HG02885 (cell line): ENCODE measurements around the gene RABL6.

Experiments used
- ATAC-seq: cut with Tn5 transposase; IDR thresholded peaks from one replicate; pipeline ENCODE4 v1.9.1; 2021; ENCODE audit warnings: mild to moderate bottlenecking; ENCODE audit not compliant: unreplicated experiment, poor library complexity

The RABL6 gene

DNA sequence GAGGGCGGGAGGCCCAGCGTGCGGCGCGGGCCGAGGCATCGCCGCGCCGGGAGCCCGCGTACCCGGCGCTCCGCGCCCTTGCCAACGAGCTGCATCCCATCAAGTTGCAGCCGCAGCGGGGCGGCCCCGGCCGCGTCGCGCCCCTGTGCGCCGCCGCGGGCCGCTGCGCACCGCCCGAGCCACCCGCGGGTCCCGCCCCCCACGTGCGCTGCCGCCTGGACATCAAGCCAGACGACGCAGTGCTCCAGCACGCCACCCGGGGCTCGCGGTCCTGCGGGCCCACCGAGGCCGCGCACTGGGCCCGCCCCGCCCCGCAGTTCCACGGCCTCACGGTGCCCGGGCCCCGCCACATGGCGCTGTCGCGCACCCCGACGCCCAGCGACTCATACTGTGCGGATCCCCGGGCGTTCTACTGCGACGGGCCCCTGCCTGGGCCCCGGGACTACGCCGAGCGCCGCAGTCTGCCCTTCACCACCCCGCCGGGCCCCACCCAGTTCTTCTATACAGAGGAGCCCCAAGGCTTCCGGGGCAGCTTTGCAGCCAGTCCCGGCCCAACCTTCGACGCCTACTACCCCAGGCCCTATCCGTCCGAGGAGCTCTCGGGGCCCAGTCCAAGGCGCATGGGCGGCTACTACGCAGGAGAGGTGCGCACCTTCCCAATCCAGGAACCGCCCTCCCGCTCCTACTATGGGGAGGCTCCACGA is 37.2 kb downstream of the RABL6 start:
- no peak for ATAC-seq

DNA sequence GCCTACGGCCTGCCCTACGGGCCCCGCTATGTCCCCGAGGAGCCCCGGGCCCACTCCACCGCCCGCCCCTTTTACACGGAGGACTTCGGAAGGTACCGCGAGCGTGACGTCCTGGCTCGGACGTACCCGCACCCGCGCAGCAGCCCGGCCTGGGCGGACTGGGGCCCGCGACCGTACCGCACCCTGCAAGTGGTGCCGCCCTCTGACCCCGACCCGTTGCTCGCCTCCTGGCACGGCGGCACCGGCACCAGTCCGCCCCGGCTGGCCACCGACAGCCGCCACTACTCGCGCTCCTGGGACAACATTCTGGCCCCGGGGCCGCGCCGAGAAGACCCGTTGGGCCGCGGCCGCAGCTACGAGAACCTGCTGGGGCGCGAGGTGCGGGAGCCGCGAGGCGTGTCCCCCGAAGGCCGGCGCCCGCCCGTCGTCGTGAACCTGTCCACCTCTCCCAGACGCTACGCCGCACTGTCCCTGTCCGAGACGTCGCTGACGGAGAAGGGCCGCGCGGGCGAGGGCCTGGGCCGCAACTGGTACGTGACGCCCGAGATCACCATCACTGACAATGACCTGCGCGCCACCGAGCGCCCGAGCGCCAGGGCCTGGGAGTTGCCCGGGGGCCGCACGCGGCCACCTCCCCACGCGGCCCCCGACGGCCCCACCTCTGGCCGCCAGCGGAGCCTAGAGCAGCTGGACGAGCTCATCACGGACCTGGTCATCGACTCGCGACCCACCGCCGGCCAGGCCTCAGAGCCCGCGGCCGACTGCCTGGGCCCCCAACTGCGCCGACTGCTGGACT is 37.9 kb downstream of the RABL6 start:
- no peak for ATAC-seq

DNA sequence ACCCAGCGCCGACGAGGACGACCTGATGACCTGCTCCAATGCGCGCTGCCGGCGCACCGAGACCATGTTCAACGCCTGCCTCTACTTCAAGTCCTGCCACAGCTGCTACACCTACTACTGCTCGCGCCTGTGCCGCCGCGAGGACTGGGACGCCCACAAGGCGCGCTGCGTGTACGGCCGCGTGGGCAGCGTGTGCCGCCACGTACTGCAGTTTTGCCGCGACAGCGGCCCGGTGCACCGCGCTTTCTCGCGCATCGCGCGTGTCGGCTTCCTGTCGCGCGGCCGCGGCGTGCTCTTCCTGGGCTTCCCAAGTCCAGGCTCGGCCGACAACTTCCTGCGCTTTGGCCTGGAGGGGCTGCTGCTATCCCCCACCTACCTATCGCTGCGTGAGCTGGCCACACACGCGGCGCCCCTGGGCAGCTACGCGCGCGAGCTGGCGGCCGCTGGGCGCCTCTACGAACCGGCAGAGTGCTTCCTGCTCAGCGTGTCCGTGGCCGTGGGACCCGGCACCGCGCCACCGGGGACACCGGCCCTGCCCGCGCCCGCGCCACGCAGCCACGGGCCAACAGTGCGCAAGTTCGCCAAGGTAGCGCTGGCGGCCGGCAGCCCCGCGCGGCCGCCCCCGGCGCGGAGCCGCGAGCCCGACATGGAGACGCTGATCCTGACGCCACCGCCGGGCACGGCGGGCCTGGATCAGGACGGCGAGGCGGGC is 38.8 kb downstream of the RABL6 start:
- no peak for ATAC-seq

DNA sequence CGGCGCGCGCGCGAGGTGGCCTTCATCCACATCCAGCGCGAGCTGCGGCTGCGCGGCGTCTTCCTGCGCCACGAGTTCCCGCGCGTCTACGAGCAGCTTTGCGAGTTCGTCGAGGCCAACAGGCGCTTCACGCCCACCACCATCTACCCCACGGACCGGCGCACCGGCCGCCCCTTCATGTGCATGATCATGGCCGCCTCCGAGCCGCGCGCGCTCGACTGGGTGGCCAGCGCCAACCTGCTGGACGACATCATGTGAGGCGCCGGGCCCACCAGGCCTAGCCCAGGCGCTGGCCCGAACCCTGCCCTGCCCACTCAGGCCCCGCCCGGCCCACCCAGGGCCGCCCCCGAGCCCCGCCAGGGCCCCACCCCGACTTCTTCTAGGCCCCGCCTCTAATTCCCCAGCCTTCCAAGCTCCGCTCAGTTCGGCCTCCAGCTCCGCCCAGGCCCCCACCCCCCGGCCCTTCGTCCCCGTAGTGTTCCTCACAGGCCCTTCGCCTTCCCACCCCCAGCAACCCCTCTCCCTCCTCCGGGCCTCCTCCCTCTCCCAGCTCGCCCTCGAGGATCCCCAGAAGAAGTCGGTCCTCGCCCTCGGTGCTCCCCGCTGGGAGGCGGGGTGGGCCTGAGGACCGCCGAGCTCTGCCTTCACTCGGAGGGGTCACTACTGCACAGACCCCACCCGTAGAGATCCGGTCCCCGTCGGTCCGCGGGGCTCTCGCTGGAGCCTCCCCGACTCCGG is 39.5 kb downstream of the RABL6 start:
- ATAC-seq: no peak

DNA sequence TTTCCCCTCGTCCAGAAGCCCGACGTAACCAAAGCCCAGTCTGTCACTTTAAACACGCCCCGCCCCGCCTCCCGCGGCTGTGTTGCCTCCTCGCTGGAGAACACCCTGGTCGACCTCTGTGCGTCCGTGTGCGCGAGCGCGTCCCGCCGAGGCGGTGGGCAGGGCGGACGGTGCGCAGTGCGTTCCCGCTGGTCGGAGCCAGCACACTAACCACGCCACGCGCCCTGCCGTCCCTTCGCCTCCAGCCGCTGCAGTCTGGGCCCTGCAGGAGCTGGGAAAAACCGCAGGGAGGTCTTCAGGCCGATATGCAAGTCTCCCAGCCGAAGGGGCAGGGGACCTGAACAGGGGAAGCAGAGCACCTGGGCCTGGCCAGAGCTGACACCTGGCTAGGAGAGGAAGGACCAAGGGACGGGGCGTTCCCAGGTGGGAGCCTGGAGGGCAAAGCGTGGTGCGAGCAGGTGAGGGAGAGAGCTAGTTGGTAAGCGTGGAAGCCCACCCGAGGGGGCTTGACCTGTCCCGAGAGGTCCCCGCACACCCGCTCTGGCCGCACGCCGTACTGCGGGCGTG is 40.2 kb downstream of the RABL6 start:
- peak; percentile 20 for ATAC-seq

DNA sequence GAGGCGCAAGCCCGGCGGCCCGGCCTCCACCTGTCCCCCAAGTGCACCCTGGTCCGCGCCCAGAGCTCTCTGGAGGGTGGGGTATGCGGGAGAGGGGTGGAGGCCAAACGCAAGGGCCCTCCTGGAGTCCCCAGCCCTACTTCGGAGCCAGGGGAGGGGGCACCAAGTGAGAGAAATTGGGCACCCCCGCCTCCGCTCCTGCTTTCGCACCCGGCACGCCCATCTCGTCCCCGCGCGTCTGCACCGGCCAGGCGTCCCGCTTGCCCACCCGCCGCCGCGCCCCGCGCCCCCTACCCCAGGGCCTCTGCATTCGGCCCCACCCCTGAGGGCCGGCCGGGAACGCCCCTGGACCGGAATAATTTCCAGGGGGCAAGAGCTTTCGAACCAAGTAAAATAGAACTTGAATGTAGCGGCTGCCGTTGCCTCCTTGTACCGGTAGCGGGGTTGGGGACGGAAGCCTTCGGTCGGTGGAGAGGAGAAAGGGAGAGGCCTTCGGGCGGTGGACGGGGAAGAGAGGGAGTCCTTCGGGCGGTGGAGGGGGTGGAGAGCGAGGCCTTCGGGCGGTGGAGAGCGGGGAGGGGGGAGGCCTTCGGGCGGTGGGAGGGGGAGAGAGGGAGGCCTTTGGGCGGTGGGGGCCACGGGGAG is 40.8 kb downstream of the RABL6 start:
- ATAC-seq: no peak

DNA sequence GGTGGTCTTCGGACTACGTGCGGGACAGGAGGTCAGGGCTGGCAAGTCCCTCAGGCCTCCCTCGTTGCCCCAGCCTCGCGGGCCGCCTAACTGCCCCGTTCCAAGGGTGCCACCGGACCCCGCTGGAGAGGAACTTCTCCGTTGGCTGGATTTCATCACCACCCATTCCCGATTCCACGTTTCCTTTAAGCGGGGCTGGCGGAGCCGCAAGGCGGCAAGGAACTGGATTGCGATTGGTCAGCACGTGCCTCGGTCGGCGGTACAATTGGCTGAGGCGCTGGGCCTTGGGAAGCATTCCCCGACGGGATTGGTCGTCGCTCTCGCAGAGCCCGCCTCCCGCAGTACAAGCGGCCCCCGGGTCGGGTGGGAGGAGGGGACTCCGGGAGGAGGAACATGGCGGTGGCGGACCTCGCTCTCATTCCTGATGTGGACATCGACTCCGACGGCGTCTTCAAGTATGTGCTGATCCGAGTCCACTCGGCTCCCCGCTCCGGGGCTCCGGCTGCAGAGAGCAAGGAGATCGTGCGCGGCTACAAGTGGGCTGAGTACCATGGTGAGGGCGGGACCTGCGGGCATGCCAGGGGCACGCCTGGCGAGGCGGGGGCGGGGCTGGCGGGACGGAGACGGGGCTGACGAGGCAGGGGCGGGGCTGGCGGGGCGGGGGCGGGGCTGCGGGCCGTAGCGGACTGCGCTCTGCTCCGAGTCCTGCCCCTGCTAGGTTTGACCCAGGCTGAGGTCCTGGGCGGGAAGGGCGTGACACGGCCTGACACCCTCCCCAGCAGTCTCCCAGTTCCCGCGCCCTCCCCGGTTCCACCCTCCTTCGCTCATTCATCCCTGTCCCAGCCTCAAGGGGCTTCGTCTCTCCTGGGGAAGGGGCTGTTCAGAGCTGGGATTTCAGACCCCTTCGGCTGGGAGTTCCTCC is 41.6 kb downstream of the RABL6 start, which contains the start of gene PHPT1:
Gene PHPT1, plus strand, starts transcription at position 372 of the 922 bp plus-strand sequence. Its CDS starts 22 bp downstream, at position 394.
- peak; percentile 82 for ATAC-seq

DNA sequence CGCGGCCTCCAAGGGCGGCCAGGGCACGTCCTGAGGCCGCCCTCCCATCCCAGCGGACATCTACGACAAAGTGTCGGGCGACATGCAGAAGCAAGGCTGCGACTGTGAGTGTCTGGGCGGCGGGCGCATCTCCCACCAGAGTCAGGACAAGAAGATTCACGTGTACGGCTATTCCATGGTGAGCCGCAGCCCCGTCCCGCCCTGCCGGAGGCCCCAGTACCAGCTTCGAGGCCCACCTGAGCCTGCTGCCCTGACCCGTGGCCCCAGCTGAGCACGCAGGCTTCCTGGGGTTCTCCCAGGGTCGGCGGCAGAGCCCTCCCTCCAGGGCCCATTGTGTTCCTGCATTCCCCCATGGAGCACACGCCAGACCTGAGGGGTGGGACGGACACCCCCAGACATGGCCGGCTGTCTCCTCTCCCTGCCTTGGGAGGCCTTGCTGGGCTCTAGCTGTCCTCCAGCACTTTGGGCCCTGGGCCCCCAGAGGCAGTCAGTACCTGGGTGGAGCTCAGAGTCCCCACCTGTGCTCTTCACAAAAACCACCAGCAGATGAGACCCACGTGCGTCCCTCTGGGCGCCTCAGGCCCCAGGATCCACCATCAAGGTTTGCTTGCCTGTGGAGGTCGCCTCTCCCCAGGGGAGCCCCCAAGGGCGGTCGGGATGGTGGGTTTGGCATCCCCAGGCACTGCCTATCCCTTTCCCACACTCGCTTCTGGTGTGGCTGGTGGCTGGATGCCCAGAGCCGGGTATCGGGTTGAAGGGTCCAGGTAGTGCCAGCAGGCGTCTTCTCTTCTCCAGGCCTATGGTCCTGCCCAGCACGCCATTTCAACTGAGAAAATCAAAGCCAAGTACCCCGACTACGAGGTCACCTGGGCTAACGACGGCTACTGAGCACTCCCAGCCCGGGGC is 42.5 kb downstream of the RABL6 start:
- no peak for ATAC-seq

DNA sequence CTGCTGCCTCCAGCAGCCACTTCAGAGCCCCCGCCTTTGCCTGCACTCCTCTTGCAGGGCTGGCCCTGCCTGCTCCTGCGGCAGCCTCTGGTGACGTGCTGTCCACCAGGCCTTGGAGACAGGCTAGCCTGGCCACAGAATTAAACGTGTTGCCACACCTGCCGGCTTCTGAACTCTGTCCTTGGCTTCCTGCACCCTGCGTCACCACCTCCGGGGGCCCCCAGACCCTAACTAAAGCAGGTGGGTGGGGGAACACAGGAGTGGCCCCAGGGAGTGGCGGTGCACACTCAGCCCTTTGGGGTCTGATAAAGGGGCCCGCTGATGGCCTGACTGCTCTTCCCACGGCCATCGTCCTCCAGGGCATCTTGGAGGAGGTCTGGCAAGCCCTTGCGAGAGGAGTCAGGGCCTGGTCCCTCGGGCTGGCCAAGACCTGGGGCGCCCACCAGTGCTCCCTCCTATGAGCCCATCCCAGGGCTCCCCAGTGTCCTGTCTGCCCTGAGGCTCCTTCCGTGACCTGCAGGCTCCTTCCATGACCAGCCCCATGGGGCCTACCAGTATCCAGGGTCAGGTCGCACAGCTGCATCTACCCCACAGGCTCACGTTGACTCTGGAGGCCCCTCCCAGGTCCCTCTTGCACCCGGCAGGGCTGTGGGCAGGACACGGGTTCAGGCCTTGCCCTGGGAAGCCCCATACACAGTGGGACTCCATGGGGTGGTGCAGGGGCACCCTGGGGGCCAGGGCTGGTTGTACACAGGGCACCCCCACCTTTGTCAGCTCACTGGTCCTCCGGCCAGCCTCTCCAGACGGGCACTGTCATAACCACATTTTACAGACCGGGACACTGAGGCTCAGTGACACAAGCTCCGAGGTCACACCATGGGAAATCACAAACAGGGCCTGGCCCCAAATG is 43.4 kb downstream of the RABL6 start:
- ATAC-seq: no peak

DNA sequence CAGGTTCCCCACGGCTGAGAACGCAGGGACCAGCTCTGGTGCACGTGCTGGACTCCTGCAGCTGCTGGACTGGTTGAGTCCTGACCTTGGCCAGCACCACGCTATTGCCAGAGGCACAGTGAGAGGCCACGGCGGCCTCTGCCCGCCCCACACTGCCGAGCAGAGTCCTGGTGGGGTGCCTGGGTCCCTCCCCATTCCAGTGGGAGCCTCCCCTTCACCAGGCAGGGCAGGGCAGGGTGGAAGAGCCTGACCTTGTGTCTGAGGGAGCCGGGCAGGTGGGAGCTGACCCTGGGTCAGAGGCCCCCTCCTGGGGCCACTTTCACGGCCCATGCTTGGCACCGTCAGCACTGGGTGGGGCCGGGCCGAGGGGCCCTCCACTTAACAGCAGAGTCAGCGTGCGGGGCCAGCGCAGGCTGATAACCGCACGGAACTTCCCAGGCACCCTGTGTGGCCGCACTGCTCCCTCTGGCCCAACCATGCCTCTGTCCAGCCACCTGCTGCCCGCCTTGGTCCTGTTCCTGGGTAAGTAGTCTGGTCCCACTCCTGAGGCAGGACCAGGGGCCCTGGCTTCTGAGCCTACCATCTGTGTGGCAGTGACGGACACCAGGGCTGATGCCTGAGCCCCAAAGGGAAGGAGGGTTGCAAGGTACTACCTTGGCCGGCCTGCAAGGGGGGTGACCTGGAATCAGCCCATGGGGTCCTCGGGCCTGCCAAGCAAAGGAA is 44.4 kb downstream of the RABL6 start, which contains the start of gene MAMDC4:
Gene MAMDC4, plus strand, starts transcription at position 406 of the 723 bp plus-strand sequence. Its CDS starts 71 bp downstream, at position 477.
- no peak for ATAC-seq

DNA sequence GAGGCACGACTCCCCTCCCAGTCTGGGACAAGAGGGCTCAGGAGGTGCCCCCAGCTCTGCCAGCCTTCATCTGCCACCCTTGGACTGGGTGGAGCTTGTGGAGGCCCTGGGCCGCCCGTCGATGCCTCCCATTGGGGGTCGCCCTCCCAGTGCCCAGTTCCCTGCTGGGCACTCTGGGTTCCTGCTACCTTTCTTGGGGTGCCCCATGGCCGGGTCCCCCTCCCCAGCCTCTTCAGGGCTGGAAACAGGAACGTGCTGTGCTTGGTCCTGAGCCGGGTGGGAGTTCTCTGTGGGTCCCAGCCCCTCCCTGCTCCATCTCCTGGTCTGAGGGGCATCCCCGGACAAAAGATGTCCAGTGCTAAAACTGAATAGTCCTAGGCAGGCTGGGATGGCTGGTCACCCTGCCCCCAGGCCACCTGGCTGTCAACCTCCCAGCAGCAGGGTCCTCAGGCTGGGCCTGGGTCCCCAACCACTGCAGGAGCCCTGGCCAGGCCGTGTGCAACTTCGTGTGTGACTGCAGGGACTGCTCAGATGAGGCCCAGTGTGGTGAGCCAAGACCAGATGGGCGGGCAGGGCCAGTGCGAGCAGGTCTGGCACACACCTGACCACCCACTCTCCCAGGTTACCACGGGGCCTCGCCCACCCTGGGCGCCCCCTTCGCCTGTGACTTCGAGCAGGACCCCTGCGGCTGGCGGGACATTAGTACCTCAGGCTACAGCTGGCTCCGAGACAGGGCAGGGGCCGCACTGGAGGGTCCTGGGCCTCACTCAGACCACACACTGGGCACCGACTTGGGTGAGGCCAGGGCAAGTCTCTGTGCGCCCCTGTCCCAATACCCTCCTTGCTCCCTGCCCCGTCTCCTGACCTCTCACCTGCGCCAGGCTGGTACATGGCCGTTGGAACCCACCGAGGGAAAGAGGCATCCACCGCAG is 45.2 kb downstream of the RABL6 start:
- no peak for ATAC-seq

DNA sequence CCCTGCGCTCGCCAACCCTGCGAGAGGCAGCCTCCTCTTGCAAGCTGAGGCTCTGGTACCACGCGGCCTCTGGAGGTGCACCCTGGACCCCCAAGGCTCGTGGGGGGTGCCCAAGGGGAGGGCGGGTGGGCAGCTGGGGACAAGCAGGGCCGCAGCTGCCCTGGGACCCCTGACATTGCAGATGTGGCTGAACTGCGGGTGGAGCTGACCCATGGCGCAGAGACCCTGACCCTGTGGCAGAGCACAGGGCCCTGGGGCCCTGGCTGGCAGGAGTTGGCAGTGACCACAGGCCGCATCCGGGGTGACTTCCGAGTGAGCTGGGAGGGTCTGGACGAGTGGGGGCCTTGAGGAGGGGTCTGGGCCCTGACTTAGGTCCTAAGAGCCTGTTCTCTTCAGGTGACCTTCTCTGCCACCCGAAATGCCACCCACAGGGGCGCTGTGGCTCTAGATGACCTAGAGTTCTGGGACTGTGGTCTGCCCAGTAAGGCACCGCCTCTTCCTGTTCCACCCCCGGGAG is 45.9 kb downstream of the RABL6 start:
- no peak for ATAC-seq

DNA sequence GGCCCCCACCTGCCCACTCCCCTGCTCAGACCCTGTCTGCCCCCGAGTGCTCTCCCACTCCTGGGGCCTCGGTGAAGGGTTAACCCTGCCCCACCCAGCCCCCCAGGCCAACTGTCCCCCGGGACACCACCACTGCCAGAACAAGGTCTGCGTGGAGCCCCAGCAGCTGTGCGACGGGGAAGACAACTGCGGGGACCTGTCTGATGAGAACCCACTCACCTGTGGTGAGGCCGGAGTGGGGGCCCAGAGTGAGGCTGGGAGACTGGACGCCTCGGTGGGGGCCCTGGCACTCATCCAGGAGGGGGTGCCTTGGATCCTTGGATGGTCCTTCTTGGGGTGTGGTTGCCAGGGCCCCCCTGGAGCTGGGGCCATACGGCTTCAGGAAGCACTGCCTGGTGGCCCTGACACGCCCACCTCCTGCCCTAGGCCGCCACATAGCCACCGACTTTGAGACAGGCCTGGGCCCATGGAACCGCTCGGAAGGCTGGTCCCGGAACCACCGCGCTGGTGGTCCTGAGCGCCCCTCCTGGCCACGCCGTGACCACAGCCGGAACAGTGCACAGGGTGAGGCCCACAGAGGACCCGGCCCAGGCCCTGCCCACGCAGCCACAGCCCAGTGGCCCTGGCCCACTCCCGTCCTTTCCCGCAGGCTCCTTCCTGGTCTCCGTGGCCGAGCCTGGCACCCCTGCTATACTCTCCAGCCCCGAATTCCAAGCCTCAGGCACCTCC is 46.5 kb downstream of the RABL6 start:
- no peak for ATAC-seq
